CD14-positive monocyte (primary cell): Measurements from ENCODE around the gene C1QL1. TPM values are rescaled to one million over a fixed set of nuclear protein-coding genes. Genes with fewer than 3 reads are reported as not detected.

Experiments used
- DNase-seq, 3 donors: peaks; one replicate each; pipeline ENCODE4 v3.0.0-alpha.2; 2011 to 2022
- H2AFZ ChIP-seq: 2 replicates; pipeline ENCODE4 v1.6.0; 2012; ENCODE audit warnings: mild to moderate bottlenecking, low read depth, low read length, inconsistent platforms; ENCODE audit not compliant: insufficient read depth, poor library complexity, severe bottlenecking
- H3K27ac ChIP-seq, 2 donors: 1 replicate in 1 of 2; 2 replicates in 1 of 2; pipeline ENCODE4 v1.5.1; 2012 to 2013; ENCODE audit warnings: low read length in 2 of 2, control low read depth in 1 of 2, inconsistent platforms in 1 of 2, low read depth in 1 of 2, mild to moderate bottlenecking in 1 of 2
- H3K27me3 ChIP-seq, 2 donors: one replicate each; pipeline versions ENCODE4 v1.6.0 to v1.6.1; 2011 to 2013; ENCODE audit warnings: low read length in 2 of 2; ENCODE audit not compliant: control insufficient read depth in 2 of 2, insufficient read depth in 2 of 2
- H3K36me3 ChIP-seq, 2 donors: replicated peaks in 1 of 2; 1 replicate in 1 of 2; 2 replicates in 1 of 2; pipeline versions ENCODE4 v1.5.1 to v1.6.1; 2012 to 2013; ENCODE audit warnings: low read length in 2 of 2, control low read depth in 1 of 2, inconsistent platforms in 1 of 2, mild to moderate bottlenecking in 1 of 2; ENCODE audit not compliant: insufficient read depth in 2 of 2, control insufficient read depth in 1 of 2
- H3K4me1 ChIP-seq, 2 donors: 1 replicate in 1 of 2; 2 replicates in 1 of 2; pipeline versions ENCODE4 v1.5.1 to v1.6.1; 2012 to 2013; ENCODE audit warnings: low read length in 2 of 2, control low read depth in 1 of 2, inconsistent platforms in 1 of 2, mild to moderate bottlenecking in 1 of 2, moderate library complexity in 1 of 2; ENCODE audit not compliant: insufficient read depth in 2 of 2, control insufficient read depth in 1 of 2
- H3K4me2 ChIP-seq: replicated peaks from 2 replicates; pipeline ENCODE3; 2012; ENCODE audit warnings: low read length, moderate library complexity, mild to moderate bottlenecking; ENCODE audit not compliant: poor library complexity, severe bottlenecking; ENCODE audit errors: extremely low read depth
- H3K4me3 ChIP-seq, 3 experiments: fragments of 200-600 bp in 1 of 3; sonication (generic) in 1 of 3; replicated peaks in 1 of 3; 1 replicate in 2 of 3; 2 replicates in 1 of 3; pipeline ENCODE4 v1.5.1; 2011 to 2013; ENCODE audit warnings: low read length in 3 of 3, mild to moderate bottlenecking in 3 of 3, control low read depth in 2 of 3, low read depth in 2 of 3, inconsistent platforms in 1 of 3, moderate library complexity in 1 of 3
- H3K79me2 ChIP-seq: 2 replicates; pipeline ENCODE4 v1.6.0; 2012; ENCODE audit warnings: mild to moderate bottlenecking, control low read depth, inconsistent platforms, low read length, moderate library complexity; ENCODE audit not compliant: insufficient read depth
- H3K9ac ChIP-seq: 2 replicates; pipeline ENCODE4 v1.6.0; 2017; ENCODE audit warnings: low read length, mild to moderate bottlenecking; ENCODE audit not compliant: insufficient read depth, poor library complexity, severe bottlenecking
- H3K9me3 ChIP-seq, 2 donors: replicated peaks in 1 of 2; 1 replicate in 1 of 2; 2 replicates in 1 of 2; pipeline versions ENCODE4 v1.5.1 to v1.6.1; 2012 to 2013; ENCODE audit warnings: low read length in 2 of 2, control low read depth in 1 of 2; ENCODE audit not compliant: control insufficient read depth in 1 of 2, insufficient read depth in 1 of 2
- H4K20me1 ChIP-seq: 2 replicates; pipeline ENCODE4 v1.6.0; 2012; ENCODE audit warnings: mild to moderate bottlenecking, low read length, control low read depth, moderate library complexity; ENCODE audit not compliant: insufficient read depth
- H3K27ac Mint-ChIP-seq, 7 donors: one replicate each; pipeline ENCODE4 v1.8.0; 2020; ENCODE audit warnings: mild to moderate bottlenecking in 7 of 7, mixed read lengths in 7 of 7, moderate library complexity in 6 of 7, inconsistent platforms in 2 of 7
- H3K27me3 Mint-ChIP-seq, 3 donors: one replicate each; pipeline ENCODE4 v1.8.0; 2021 to 2022; ENCODE audit warnings: low read depth in 3 of 3, mild to moderate bottlenecking in 3 of 3, mixed read lengths in 3 of 3, moderate library complexity in 3 of 3, inconsistent platforms in 1 of 3
- H3K36me3 Mint-ChIP-seq, 2 donors: one replicate each; pipeline ENCODE4 v1.8.0; 2020; ENCODE audit warnings: mixed read lengths in 2 of 2, inconsistent platforms in 1 of 2, mild to moderate bottlenecking in 1 of 2
- H3K4me1 Mint-ChIP-seq: one replicate; pipeline ENCODE4 v1.8.0; 2020; ENCODE audit warnings: mild to moderate bottlenecking, mixed read lengths
- H3K4me3 Mint-ChIP-seq, 2 donors: one replicate each; pipeline ENCODE4 v1.8.0; 2020; ENCODE audit warnings: mild to moderate bottlenecking in 2 of 2, mixed read lengths in 2 of 2, moderate library complexity in 1 of 2
- H3K9me3 Mint-ChIP-seq, 7 donors: one replicate each; pipeline ENCODE4 v1.8.0; 2020 to 2022; ENCODE audit warnings: mixed read lengths in 7 of 7, mild to moderate bottlenecking in 6 of 7, moderate library complexity in 6 of 7, inconsistent platforms in 2 of 7
- CTCF ChIP-seq: fragments of 200-600 bp; IDR thresholded peaks from one replicate; pipeline ENCODE4 v1.8.0; 2022; ENCODE audit warnings: antibody characterized with exemption, mild to moderate bottlenecking
- WGBS: methylation state at CpG from one replicate; pipeline ENCODE4 v1.1.5; 2013; ENCODE audit warnings: missing lambda C conversion rate; ENCODE audit not compliant: insufficient coverage; 5-methylcytosine and 5-hydroxymethylcytosine counted together
- intact Hi-C, 2 donors: fragments of 100-400 bp; cut with micrococcal nuclease; formaldehyde crosslinking; loops; one replicate each; pipeline versions ENCODE4 v1.15.0 to v1.15.1; 2023
- polyA plus RNA-seq, 3 donors: library from polyadenylated mRNA; depleted of rRNA in 1 of 3; unstranded in 2 of 3; stranded (reverse) in 1 of 3; fragments of 300-500 nt in 2 of 3; fragments of >200 nt in 1 of 3; fragmentation: Illumina TruSeq in 2 of 3; gene quantifications; 1 replicate in 2 of 3; 2 replicates in 1 of 3; pipeline ENCODE4 v1.2.3, GENCODE V29; 2012 to 2021

C1QL1 gene
- polyA plus RNA-seq, 3 donors = not detected

GRCh38 chr17:44919411-44919810 is 48.7 kb downstream of the C1QL1 start:
- no peaks in the 10 kb centered on the region for H4K20me1 ChIP-seq
- no peak overlapping the region for H3K9ac ChIP-seq
- no peak overlapping the region for H3K4me3 ChIP-seq
- H3K27me3 ChIP-seq = peaks cover 6 to 15% of the 10 kb centered on the region in 2 donors
- TF ChIP-seq CTCF = no peak
- Mint-ChIP-seq H3K27me3 (peaks cover 23 to 34% (median 25%) of the 10 kb centered on the region in 3 donors), H3K4me3 (no peak overlapping the region), H3K36me3 (peaks cover 0 to 3% of the 10 kb centered on the region in 2 donors), H3K9me3 (peaks cover 0 to 3% (median 0%) of the 10 kb centered on the region in 7 donors), H3K27ac (no peak overlapping the region), H3K4me1 (peaks cover 16% of the 10 kb centered on the region)
- H3K27ac ChIP-seq = no peak overlapping the region
- H2AFZ ChIP-seq = no peak overlapping the region
- H3K36me3 ChIP-seq = no peaks in the 10 kb centered on the region
- peaks cover 15 to 20% of the 10 kb centered on the region in 2 donors for H3K4me1 ChIP-seq
- 86% methylated on average over 1 of the region's 2 CpGs for WGBS
- H3K4me2 ChIP-seq = no peak overlapping the region
- intact Hi-C loops = loop anchor here in 1 of 2 donors (2.0 kb wide), 1 partner anchor 179 kb away; no protein-coding TSS in a partner anchor
- no peak for DNase-seq
- no peaks in the 10 kb centered on the region for H3K9me3 ChIP-seq
- no peaks in the 10 kb centered on the region for H3K79me2 ChIP-seq

- Histone ChIP-seq H4K20me1 (no peaks in the 10 kb centered on the region), H2AFZ (no peak overlapping the region), H3K4me3 (no peak overlapping the region), H3K36me3 (no peaks in the 10 kb centered on the region), H3K79me2 (no peaks in the 10 kb centered on the region), H3K27ac (no peak overlapping the region), H3K9me3 (no peaks in the 10 kb centered on the region), H3K9ac (no peak overlapping the region), H3K27me3 (peaks cover 6 to 21% of the 10 kb centered on the region in 2 donors), H3K4me1 (peaks cover 15 to 20% of the 10 kb centered on the region in 2 donors), H3K4me2 (no peak overlapping the region)
- Mint-ChIP-seq H3K27me3 (peaks cover 25 to 43% (median 31%) of the 10 kb centered on the region in 3 donors), H3K9me3 (peaks cover 0 to 3% (median 0%) of the 10 kb centered on the region in 7 donors), H3K4me3 (no peak overlapping the region), H3K36me3 (no peaks in the 10 kb centered on the region), H3K4me1 (peaks cover 16% of the 10 kb centered on the region), H3K27ac (no peak overlapping the region)
- no peak for TF ChIP-seq CTCF
- WGBS = 90% methylated on average over 1 of the region's 2 CpGs
- intact Hi-C loops = loop anchor here in 1 of 2 donors (2.0 kb wide), 1 partner anchor 181 kb away; no protein-coding TSS in a partner anchor
- no peak for DNase-seq
Measured at GRCh38 chr17:44918006-44918405, 50.1 kb downstream of the C1QL1 start.
